OCI-LY7 (cell line): Measurements from ENCODE around the gene FAM107B. TPM values are rescaled to one million over a fixed set of nuclear protein-coding genes. Genes with fewer than 3 reads are reported as not detected.

Experiments
- BruUV-seq: library from RNA; stranded (reverse); fragments of 400-500 nt; replicated peaks from 2 replicates; lab custom pipeline; 2021; lab: Mats Ljungman, UMichigan
- CTCF ChIA-PET: fragments of 300-600 bp; sonication (Branson Sonifier 250); formaldehyde crosslinking; loops from one replicate; lab custom pipeline; 2022; ENCODE audit warnings: antibody characterized with exemption; ENCODE audit not compliant: unreplicated experiment; lab: Charles Lee
- POLR2A ChIA-PET: fragments of 300-600 bp; sonication (Branson Sonifier 250); formaldehyde crosslinking; loops from one replicate; lab custom pipeline; 2022; ENCODE audit warnings: antibody characterized with exemption; lab: Charles Lee
- DNase-seq: peaks from one replicate; pipeline ENCODE4 v3.0.0-alpha.2; 2015; ENCODE audit warnings: low spot score
- H2AFZ ChIP-seq: fragments of 200-600 bp; sonication (generic), shearing (Covaris generic); 2 replicates; pipeline ENCODE4 v1.6.1; 2014; ENCODE audit warnings: mild to moderate bottlenecking, antibody characterized with exemption, low read length, moderate library complexity
- H3K27ac ChIP-seq: fragments of 200-600 bp; sonication (generic); 2 replicates; pipeline ENCODE4 v1.5.1; 2014; ENCODE audit warnings: mixed run types, low read depth, mild to moderate bottlenecking, moderate library complexity, low read length, inconsistent platforms; ENCODE audit not compliant: poor library complexity, severe bottlenecking
- H3K36me3 ChIP-seq: fragments of 200-600 bp; sonication (generic); 2 replicates; pipeline ENCODE4 v1.6.1; 2014; ENCODE audit warnings: mild to moderate bottlenecking, antibody characterized with exemption, low read length, moderate library complexity, mixed read lengths; ENCODE audit not compliant: insufficient read depth
- H3K4me1 ChIP-seq: fragments of 200-600 bp; sonication (generic); 2 replicates; pipeline ENCODE4 v1.5.1; 2014; ENCODE audit warnings: mild to moderate bottlenecking, low read length; ENCODE audit not compliant: insufficient read depth, poor library complexity, severe bottlenecking
- H3K4me2 ChIP-seq: fragments of 200-600 bp; sonication (generic); 2 replicates; pipeline ENCODE4 v1.6.1; 2014; ENCODE audit warnings: mild to moderate bottlenecking, low read length
- H3K4me3 ChIP-seq: fragments of 200-600 bp; sonication (generic); 2 replicates; pipeline ENCODE4 v1.5.1; 2014; ENCODE audit warnings: mild to moderate bottlenecking, low read depth, low read length; ENCODE audit not compliant: poor library complexity, severe bottlenecking
- H3K79me2 ChIP-seq: fragments of 200-600 bp; sonication (generic); 2 replicates; pipeline ENCODE4 v1.6.1; 2016; ENCODE audit warnings: low read depth, mild to moderate bottlenecking, low read length, moderate library complexity, mixed read lengths; ENCODE audit not compliant: insufficient read depth
- H3K9me2 ChIP-seq: fragments of 200-600 bp; sonication (generic); 2 replicates; pipeline ENCODE4 v1.6.1; 2016; ENCODE audit warnings: mild to moderate bottlenecking, low read length, mixed read lengths; ENCODE audit not compliant: insufficient read depth
- H3K9me3 ChIP-seq: fragments of 200-600 bp; sonication (generic); 2 replicates; pipeline ENCODE4 v1.6.1; 2014; ENCODE audit warnings: mild to moderate bottlenecking, mixed run types, low read length, mixed read lengths
- H4K20me1 ChIP-seq: fragments of 200-600 bp; sonication (generic); 2 replicates; pipeline ENCODE4 v1.6.1; 2014; ENCODE audit warnings: mild to moderate bottlenecking, antibody characterized with exemption, low read length, moderate library complexity, mixed read lengths; ENCODE audit not compliant: insufficient read depth
- CTCF ChIP-seq: fragments of 200-600 bp; sonication (generic); conservative IDR thresholded peaks from 2 replicates; pipeline ENCODE4 v1.5.1; 2014; ENCODE audit warnings: mild to moderate bottlenecking, antibody characterized with exemption, low read length, moderate library complexity, mixed read lengths
- EZH2phosphoT487 ChIP-seq: fragments of 200-600 bp; sonication (generic); IDR thresholded peaks from 2 replicates; pipeline ENCODE4 v1.6.1; 2018; ENCODE audit warnings: low read depth, borderline replicate concordance, mild to moderate bottlenecking, mixed run types, antibody characterized with exemption, low read length, moderate library complexity, mixed read lengths
- intact Hi-C: fragments of 100-400 bp; cut with micrococcal nuclease; formaldehyde crosslinking; loops from one replicate; pipeline ENCODE4 v1.10.0; 2022; ENCODE audit not compliant: unreplicated experiment
- total RNA-seq, 2 experiments: library from RNA; depleted of rRNA in 1 of 2; stranded (reverse); fragments of >200 nt in 1 of 2; shearing (Covaris generic) in 1 of 2; gene quantifications; 2 replicates each; pipeline ENCODE4 v1.2.3, GENCODE V29; 2014 to 2022

The FAM107B gene
- total RNA-seq, 2 experiments from 2014 or later = 114 to 398 TPM

- no TSS peak for BruUV-seq
- intact Hi-C loops = loop anchor here (1.0 to 10.0 kb wide), 3 partner anchors 324 to 473 kb away; no protein-coding TSS in a partner anchor
- Histone ChIP-seq H3K79me2 (no peaks in the 10 kb centered on the region), H3K4me3 (no peak overlapping the region), H3K4me1 (peaks cover 23% of the 10 kb centered on the region), H3K9me3 (no peaks in the 10 kb centered on the region), H3K27ac (no peak overlapping the region), H3K4me2 (no peak overlapping the region), H3K36me3 (no peaks in the 10 kb centered on the region), H2AFZ (no peak overlapping the region), H4K20me1 (no peaks in the 10 kb centered on the region), H3K9me2 (no peaks in the 10 kb centered on the region)
- TF ChIP-seq EZH2phosphoT487 (no peak), CTCF (no peak)
- CTCF ChIA-PET = no interaction called here
- no peak for DNase-seq
- POLR2A ChIA-PET = interaction anchor here (1.1 kb wide), 1 partner anchor 28 kb away, joined by 3 read pairs; no protein-coding TSS in a partner anchor
These were observed 275.1 kb downstream of the FAM107B start for GRCh38 chr10:14499601-14499904.

GRCh38 chr10:14498326-14498725 is 276.4 kb downstream of the FAM107B start:
- Histone ChIP-seq H3K79me2 (no peaks in the 10 kb centered on the region), H3K9me2 (no peaks in the 10 kb centered on the region), H3K36me3 (no peaks in the 10 kb centered on the region), H3K9me3 (no peaks in the 10 kb centered on the region), H3K4me2 (no peak overlapping the region), H3K4me1 (peaks cover 16% of the 10 kb centered on the region), H4K20me1 (no peaks in the 10 kb centered on the region), H2AFZ (no peak overlapping the region), H3K4me3 (no peak overlapping the region), H3K27ac (no peak overlapping the region)
- BruUV-seq = no TSS peak
- no peak for TF ChIP-seq EZH2phosphoT487
- no peak for TF ChIP-seq CTCF
- CTCF ChIA-PET = no interaction called here
- POLR2A ChIA-PET = interaction anchor here (0.5 to 1.6 kb wide), 4 partner anchors 11 to 453 kb away, joined by 4 to 11 read pairs (median 6); no protein-coding TSS in a partner anchor
- no peak for DNase-seq
- intact Hi-C loops = loop anchor here (2.0 to 10.0 kb wide), 2 partner anchors 406 to 474 kb away; no protein-coding TSS in a partner anchor

- Histone ChIP-seq H3K27ac (no peak overlapping the region), H3K4me1 (no peaks in the 10 kb centered on the region), H3K79me2 (no peaks in the 10 kb centered on the region), H3K9me2 (no peaks in the 10 kb centered on the region), H3K36me3 (no peaks in the 10 kb centered on the region), H3K4me3 (no peak overlapping the region), H4K20me1 (no peaks in the 10 kb centered on the region), H3K4me2 (no peak overlapping the region), H3K9me3 (no peaks in the 10 kb centered on the region), H2AFZ (no peak overlapping the region)
- no TSS peak for BruUV-seq
- POLR2A ChIA-PET = interaction anchor here (0.5 to 0.7 kb wide), 2 partner anchors 65 to 428 kb away, joined by 3 to 6 read pairs; no protein-coding TSS in a partner anchor
- CTCF ChIA-PET = interaction anchor here (0.7 to 1.2 kb wide), 2 partner anchors 16 to 120 kb away, joined by 4 read pairs; no protein-coding TSS in a partner anchor
- intact Hi-C loops = loop anchor here (10.0 kb wide), 1 partner anchor 413 kb away; no protein-coding TSS in a partner anchor
- no peak for TF ChIP-seq EZH2phosphoT487
- no peak for DNase-seq
These were observed 282.9 kb downstream of the FAM107B start for GRCh38 chr10:14491811-14492210.
